T-helper 2 cell treated with Interferon-gamma antibody and Interleukin-4, amounts not matched to agents 100 ng/mL and 5 ng/mL, for 36 hours (primary cell): Measurements from ENCODE around the gene SLC9A9. TPM values are rescaled to one million over a fixed set of nuclear protein-coding genes. Genes with fewer than 3 reads are reported as not detected.

Experiments
- intact Hi-C: fragments of 100-400 bp; cut with micrococcal nuclease; formaldehyde crosslinking; loops from one replicate; pipeline ENCODE4 v1.15.1; 2023
- total RNA-seq: library from RNA; stranded (reverse); gene quantifications from 2 replicates; pipeline ENCODE4 v1.2.3, GENCODE V29; 2022

Gene SLC9A9
- total RNA-seq, 1 donor from 2014 or later = 13.4 TPM

GRCh38 chr3:143475981-143476380 is 372.3 kb downstream of the SLC9A9 start:
- intact Hi-C loops = no loop called here

GRCh38 chr3:143472731-143473523 is 375.3 kb downstream of the SLC9A9 start:
- intact Hi-C loops = no loop called here

GRCh38 chr3:143471705-143472104 is 376.6 kb downstream of the SLC9A9 start:
- intact Hi-C loops = no loop called here

GRCh38 chr3:143469159-143469558 is 379.1 kb downstream of the SLC9A9 start:
- intact Hi-C loops = no loop called here

GRCh38 chr3:143465666-143466065 is 382.6 kb downstream of the SLC9A9 start:
- intact Hi-C loops = no loop called here

- intact Hi-C loops = no loop called here
Observed at GRCh38 chr3:143464850-143465249, 383.4 kb downstream of the SLC9A9 start.

- intact Hi-C loops = no loop called here
Observed at GRCh38 chr3:143455480-143455879, 392.8 kb downstream of the SLC9A9 start.

GRCh38 chr3:143450632-143451031 is 397.6 kb downstream of the SLC9A9 start:
- intact Hi-C loops = no loop called here

- intact Hi-C loops = no loop called here
Observed at GRCh38 chr3:143447491-143447890, 400.8 kb downstream of the SLC9A9 start.

- intact Hi-C loops = no loop called here
Observed at GRCh38 chr3:143445118-143445517, 403.1 kb downstream of the SLC9A9 start.

- intact Hi-C loops = loop anchor here (5.0 kb wide), 1 partner anchor 322 kb away; no protein-coding TSS in a partner anchor
Observed at GRCh38 chr3:143443851-143444331, 404.4 kb downstream of the SLC9A9 start.

- intact Hi-C loops = loop anchor here (5.0 kb wide), 1 partner anchor 321 kb away; no protein-coding TSS in a partner anchor
Observed at GRCh38 chr3:143442814-143443447, 405.3 kb downstream of the SLC9A9 start.

- intact Hi-C loops = loop anchor here (5.0 kb wide), 1 partner anchor 319 kb away; no protein-coding TSS in a partner anchor
Observed at GRCh38 chr3:143441516-143442171, 406.6 kb downstream of the SLC9A9 start.

- intact Hi-C loops = loop anchor here (5.0 to 10.0 kb wide), 2 partner anchors 205 to 318 kb away; no protein-coding TSS in a partner anchor
Observed at GRCh38 chr3:143439817-143440216, 408.5 kb downstream of the SLC9A9 start.

GRCh38 chr3:143437405-143437804 is 410.9 kb downstream of the SLC9A9 start:
- intact Hi-C loops = loop anchor here (10.0 kb wide), 1 partner anchor 207 kb away; no protein-coding TSS in a partner anchor

- intact Hi-C loops = loop anchor here (10.0 kb wide), 1 partner anchor 208 kb away; no protein-coding TSS in a partner anchor
Observed at GRCh38 chr3:143436231-143436930, 411.9 kb downstream of the SLC9A9 start.

GRCh38 chr3:143433787-143434378 is 414.4 kb downstream of the SLC9A9 start:
- intact Hi-C loops = loop anchor here (2.0 to 10.0 kb wide), 2 partner anchors 211 to 241 kb away; no protein-coding TSS in a partner anchor

GRCh38 chr3:143431298-143431697 is 417.0 kb downstream of the SLC9A9 start:
- intact Hi-C loops = loop anchor here (10.0 kb wide), 1 partner anchor 214 kb away; no protein-coding TSS in a partner anchor

GRCh38 chr3:143430568-143430967 is 417.7 kb downstream of the SLC9A9 start:
- intact Hi-C loops = loop anchor here (10.0 kb wide), 1 partner anchor 214 kb away; no protein-coding TSS in a partner anchor
